Effector memory CD4-positive, alpha-beta T cell (primary cell): ENCODE measurements around the gene CREB5.

Source experiments
- DNase-seq, 3 donors: peaks; one replicate each; pipeline ENCODE4 v3.0.0-alpha.2; 2020
- H3K27ac ChIP-seq: 2 replicates; pipeline ENCODE4 v1.7.0; 2013; ENCODE audit warnings: mild to moderate bottlenecking, low read length, moderate library complexity; ENCODE audit not compliant: insufficient read depth, poor library complexity, severe bottlenecking
- H3K27me3 ChIP-seq: replicated peaks from 2 replicates; pipeline ENCODE4 v1.7.0; 2013; ENCODE audit warnings: mild to moderate bottlenecking, low read length; ENCODE audit not compliant: insufficient read depth, control insufficient read depth, poor library complexity, severe bottlenecking
- H3K36me3 ChIP-seq: 2 replicates; pipeline ENCODE4 v1.7.0; 2013; ENCODE audit warnings: mild to moderate bottlenecking, low read length, moderate library complexity; ENCODE audit not compliant: control insufficient read depth, insufficient read depth
- H3K4me1 ChIP-seq: 2 replicates; pipeline ENCODE4 v1.7.0; 2013; ENCODE audit warnings: low read length, mild to moderate bottlenecking; ENCODE audit not compliant: control insufficient read depth, insufficient read depth, poor library complexity, severe bottlenecking
- H3K4me3 ChIP-seq: 2 replicates; pipeline ENCODE4 v1.7.0; 2013; ENCODE audit warnings: low read length, low read depth, mild to moderate bottlenecking; ENCODE audit not compliant: insufficient read depth, poor library complexity, severe bottlenecking
- H3K9me3 ChIP-seq: 2 replicates; pipeline ENCODE4 v1.7.0; 2013; ENCODE audit warnings: mild to moderate bottlenecking, low read length, moderate library complexity; ENCODE audit not compliant: control insufficient read depth

CREB5 gene

DNA sequence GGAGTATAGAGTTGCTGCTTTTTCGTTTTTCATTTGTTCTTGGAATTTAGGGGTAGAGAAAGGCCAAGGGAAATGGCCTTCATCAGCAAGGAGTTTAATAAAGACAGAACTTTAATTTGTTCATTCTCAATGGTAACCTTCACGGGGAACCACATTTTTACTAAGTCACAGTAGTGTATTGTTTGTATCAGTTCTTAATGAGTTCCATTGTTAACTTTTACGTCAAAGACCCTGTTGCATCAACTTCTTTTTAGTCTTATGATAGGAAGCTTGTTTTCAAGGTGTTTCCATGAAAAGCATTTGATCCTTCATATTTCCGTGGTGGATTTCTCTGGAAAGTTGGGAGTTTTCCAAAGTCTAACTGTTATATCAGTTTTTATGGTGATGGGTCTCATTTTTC is 169.9 kb downstream of the CREB5 start:
- no peaks in the 10 kb centered on the region for H3K9me3 ChIP-seq
- no peaks in the 10 kb centered on the region for H3K4me1 ChIP-seq
- no peaks in the 10 kb centered on the region for H3K27me3 ChIP-seq
- H3K4me3 ChIP-seq: no peak overlapping the region
- no peaks in the 10 kb centered on the region for H3K36me3 ChIP-seq
- H3K27ac ChIP-seq: no peak overlapping the region
- DNase-seq: no peak

DNA sequence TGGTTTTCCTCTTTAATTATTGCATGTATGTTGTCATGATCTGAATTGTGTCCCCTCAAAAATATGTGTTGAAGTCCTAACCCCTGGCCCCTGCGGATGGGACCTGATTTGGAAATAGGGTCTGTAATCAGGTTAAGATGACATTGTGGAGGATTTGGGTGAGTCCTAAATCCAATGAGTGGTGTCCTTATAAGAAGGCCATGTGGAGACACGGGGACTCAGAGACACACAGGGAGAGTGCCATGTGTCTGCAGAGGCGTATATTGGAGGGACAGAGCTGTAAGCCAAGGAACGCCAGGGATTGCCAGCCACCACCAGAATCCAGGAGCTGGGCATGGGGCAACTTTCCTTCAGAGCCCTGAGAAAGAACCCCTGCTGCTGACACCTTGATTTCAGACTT is 171.9 kb downstream of the CREB5 start:
- Histone ChIP-seq H3K27me3 (no peaks in the 10 kb centered on the region), H3K4me3 (no peak overlapping the region), H3K9me3 (no peaks in the 10 kb centered on the region), H3K27ac (no peak overlapping the region), H3K4me1 (no peaks in the 10 kb centered on the region), H3K36me3 (no peaks in the 10 kb centered on the region)
- DNase-seq: no peak

DNA sequence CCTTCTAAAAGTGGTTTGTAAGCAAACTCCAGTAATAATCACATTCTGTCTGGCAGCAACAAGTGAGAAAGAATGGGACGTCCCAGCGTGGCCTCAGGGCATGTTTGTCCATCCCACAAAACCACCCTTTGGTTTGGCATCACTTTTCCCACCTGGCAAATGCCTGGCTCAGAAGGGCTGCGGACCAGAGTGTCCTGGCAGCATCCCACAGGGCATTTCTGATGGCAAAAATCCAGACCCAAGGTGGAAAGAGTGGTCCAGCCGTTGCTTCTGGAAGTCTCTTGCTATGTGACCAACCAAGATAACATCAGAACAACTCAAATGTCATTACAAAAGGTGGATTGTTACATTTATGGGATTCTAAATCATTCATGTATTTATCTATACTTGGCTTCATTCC is 174.4 kb downstream of the CREB5 start:
- Histone ChIP-seq H3K27me3 (no peaks in the 10 kb centered on the region), H3K4me3 (no peak overlapping the region)

DNA sequence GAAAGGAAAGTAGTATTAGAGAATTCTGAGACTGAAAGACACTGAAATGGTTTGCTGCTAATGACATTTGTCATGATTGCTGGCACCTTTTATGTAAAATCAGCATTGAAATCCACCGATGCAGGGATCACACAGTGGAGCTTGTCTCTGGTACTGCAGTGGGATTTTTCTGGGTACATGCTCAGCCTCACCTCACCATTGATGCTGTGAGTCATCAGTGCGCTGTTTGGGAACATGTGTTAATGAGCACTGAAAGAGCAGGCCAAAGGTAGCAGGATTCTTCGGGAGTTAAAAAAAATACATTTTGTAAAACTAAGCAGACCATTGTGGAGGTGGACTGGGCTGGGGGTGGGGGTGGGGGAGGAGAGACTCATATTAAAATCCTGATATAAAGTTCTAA is 174.9 kb downstream of the CREB5 start:
- no peaks in the 10 kb centered on the region for H3K36me3 ChIP-seq
- H3K27me3 ChIP-seq: no peaks in the 10 kb centered on the region
- no peaks in the 10 kb centered on the region for H3K4me1 ChIP-seq
- DNase-seq: no peak
- H3K9me3 ChIP-seq: no peaks in the 10 kb centered on the region
- no peak overlapping the region for H3K27ac ChIP-seq
- no peak overlapping the region for H3K4me3 ChIP-seq

More for the DNA sequence above, 174.4 kb downstream of the CREB5 start:
- no peaks in the 10 kb centered on the region for H3K4me1 ChIP-seq
- H3K9me3 ChIP-seq: no peaks in the 10 kb centered on the region
- H3K36me3 ChIP-seq: no peaks in the 10 kb centered on the region
- no peak for DNase-seq
- no peak overlapping the region for H3K27ac ChIP-seq

DNA sequence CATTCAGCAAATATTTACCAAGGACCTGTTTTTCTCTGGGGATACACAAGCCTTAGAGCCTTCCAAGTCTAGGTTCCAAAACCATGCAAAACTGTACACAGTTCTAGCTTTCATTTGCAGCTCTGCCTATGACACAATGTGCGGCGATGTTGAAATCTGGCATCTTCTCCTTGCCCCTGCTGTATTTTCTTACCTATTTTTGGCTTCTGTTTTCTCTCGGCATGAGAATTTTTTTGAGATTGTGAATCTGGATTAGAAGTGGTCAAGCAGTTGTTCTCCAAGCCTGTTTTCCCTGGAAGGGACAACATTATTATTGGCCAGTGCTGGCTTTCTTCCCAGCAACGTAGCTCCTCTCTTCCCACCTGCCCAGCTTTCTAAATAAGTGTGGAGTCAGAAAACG is 176.3 kb downstream of the CREB5 start:
- H3K27me3 ChIP-seq: no peaks in the 10 kb centered on the region
- no peak for DNase-seq
- H3K27ac ChIP-seq: no peak overlapping the region
- H3K4me1 ChIP-seq: no peaks in the 10 kb centered on the region
- H3K4me3 ChIP-seq: no peak overlapping the region
- H3K36me3 ChIP-seq: no peaks in the 10 kb centered on the region
- no peaks in the 10 kb centered on the region for H3K9me3 ChIP-seq

DNA sequence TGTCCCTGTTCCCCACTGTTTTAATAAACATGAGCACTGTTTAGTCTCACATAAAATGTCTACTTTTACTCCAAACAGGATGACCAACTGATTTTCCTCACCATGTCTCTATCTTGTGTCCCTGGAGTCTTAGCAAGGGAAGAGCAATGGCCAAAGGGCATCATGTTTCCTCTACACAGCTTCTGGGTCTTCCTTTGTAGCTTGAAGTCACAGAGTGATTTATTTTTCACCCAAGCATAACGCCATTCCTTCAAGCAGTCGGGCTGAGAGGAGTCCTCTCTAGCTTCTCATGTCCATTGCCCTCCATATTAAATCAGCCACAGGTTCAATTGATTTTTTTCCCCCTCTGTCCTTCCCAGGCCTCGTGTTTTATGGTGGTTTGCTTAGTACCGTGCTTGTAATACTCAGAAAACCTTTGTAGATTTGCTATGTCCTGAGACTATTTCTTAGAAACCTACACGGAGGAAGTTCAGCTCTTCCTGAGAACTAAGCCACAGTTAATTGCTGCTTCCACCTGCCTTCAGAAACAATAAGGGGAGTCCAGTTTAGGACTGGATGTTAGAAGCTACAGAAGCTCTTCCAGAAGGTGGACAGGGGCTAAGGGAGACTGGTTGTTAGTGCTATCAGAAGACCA is 178.8 kb downstream of the CREB5 start:
- Histone ChIP-seq H3K27me3 (no peaks in the 10 kb centered on the region), H3K4me1 (no peaks in the 10 kb centered on the region), H3K9me3 (no peaks in the 10 kb centered on the region), H3K36me3 (no peaks in the 10 kb centered on the region), H3K27ac (no peak overlapping the region), H3K4me3 (no peak overlapping the region)
- no peak for DNase-seq

DNA sequence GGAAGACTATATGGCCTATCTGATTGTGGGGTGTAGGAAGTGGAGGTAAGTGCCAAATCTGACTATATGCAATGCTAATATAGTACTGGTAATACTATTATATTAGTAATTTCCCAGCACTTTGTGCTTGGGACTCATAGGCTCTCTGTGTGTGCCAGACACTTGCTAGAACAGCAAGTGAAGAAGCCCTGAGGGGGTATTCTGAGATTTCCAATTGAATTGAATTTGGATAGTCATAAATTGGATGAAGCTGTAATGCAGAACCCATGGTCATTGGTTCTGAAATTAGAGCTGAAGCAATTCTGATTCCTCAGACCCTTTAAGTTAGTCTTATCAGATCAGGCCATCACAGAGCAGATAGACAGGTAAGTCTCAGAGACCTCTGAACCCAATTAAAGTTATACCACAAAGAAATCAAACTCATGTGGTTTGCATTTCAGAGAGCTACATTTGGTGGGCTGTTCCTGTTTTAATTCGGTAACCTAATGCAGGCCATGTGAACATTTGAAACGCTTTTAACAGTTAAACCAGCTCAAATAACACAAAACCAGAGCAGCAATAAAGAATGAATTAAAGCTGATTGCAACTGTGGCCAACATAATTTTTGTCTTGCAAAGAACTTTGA is 179.5 kb downstream of the CREB5 start:
- Histone ChIP-seq H3K27ac (no peak overlapping the region), H3K36me3 (no peaks in the 10 kb centered on the region), H3K4me1 (no peaks in the 10 kb centered on the region), H3K4me3 (no peak overlapping the region), H3K27me3 (no peaks in the 10 kb centered on the region), H3K9me3 (no peaks in the 10 kb centered on the region)
- no peak for DNase-seq

DNA sequence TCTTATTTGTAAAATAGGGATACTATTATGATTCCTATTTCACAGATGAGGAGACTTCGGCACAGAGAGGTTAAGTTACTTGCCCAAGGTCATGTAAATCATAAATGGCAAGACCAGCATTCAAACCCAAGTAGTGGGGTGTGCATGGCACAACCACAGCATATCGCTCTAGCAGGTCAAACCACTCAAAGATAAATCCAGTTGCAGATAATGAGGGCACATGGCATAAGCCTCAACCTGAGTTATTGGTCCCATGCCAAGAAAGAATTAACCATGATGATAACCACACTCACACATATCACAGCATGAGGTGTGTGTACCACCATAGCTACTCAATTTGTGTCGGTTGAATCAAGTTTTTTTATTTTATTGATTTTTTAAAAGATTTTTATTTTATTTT is 180.5 kb downstream of the CREB5 start:
- no peak overlapping the region for H3K4me3 ChIP-seq
- no peaks in the 10 kb centered on the region for H3K36me3 ChIP-seq
- H3K27ac ChIP-seq: no peak overlapping the region
- H3K4me1 ChIP-seq: no peaks in the 10 kb centered on the region
- DNase-seq: no peak
- H3K27me3 ChIP-seq: no peaks in the 10 kb centered on the region
- no peaks in the 10 kb centered on the region for H3K9me3 ChIP-seq

DNA sequence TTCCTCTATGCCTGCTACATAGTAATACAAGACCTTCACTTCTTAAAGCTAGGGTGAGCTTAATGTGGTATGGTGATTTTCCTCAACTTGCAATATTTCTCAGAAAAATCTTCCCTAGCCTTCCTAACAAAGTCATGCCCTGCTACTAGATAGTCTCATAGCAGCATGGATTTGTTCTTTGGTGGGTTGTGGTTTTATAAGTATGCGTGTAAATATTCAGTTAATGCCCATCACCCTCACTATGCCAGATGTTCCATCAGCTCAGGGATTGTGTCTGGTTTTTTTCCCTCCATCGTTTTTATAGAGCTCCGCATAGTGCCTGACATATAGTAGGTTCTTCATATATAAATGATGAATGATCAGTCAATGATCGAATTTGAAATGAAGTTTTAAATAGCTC is 182.8 kb downstream of the CREB5 start:
- no peaks in the 10 kb centered on the region for H3K9me3 ChIP-seq
- H3K27ac ChIP-seq: no peak overlapping the region
- no peak overlapping the region for H3K4me3 ChIP-seq
- H3K4me1 ChIP-seq: no peaks in the 10 kb centered on the region
- H3K36me3 ChIP-seq: no peaks in the 10 kb centered on the region
- no peak for DNase-seq
- H3K27me3 ChIP-seq: no peaks in the 10 kb centered on the region

DNA sequence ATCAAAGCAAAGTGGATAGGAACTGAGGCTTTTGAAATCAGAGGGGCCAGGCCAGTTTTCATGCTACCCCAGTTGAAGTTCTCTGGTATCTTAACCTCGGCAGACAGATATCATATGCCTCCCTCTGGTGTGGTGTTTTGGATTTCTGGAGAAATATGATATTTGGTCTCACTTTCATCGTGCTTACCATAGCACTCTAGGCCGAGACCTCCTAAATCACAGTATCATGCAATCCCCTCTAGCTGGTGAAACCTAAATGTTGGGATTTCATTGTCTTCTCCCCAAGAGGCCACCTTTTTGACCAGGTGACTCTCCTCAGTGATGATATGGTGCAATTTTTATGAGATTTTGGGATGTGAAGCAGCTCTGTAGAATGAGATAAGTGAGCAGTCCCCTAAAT is 183.5 kb downstream of the CREB5 start:
- Histone ChIP-seq H3K27me3 (no peaks in the 10 kb centered on the region), H3K4me3 (no peak overlapping the region), H3K4me1 (no peaks in the 10 kb centered on the region), H3K36me3 (no peaks in the 10 kb centered on the region), H3K9me3 (no peaks in the 10 kb centered on the region), H3K27ac (no peak overlapping the region)
- DNase-seq: no peak
